Measurements from ENCODE around the gene KATNIP.

DNA sequence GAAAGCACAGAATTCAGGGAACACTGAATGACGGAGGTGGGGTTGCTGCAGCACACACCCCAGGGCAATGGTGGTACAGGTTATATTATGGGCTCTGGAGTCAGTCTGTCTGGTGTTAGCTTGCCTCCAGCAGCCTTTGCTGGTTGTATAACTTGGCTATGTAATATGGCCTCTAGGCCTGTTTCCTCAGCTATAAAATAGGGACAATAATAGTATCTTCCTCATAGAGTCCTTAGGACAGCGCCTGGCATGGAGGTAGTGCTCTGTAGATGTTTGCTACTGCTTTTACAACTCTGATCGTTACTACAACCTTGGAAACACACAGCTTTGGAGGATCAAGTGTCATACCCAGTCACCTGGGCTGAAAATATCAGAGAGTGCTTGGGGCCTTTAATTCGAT, 31.7 kb upstream of the KATNIP start:
- TF ChIP-seq CTCF (conservative IDR thresholded peaks at IDR 0.05 in 1 of 2, IDR thresholded peaks at IDR 0.05 in 1 of 2; ENCODE audit: low read depth in 1 of 2, low read length in 2 of 2) (no peak), EZH2 (IDR thresholded peaks at IDR 0.05; ENCODE audit: low read length, missing control alignments) (no peak)

Measured in fibroblast of lung (primary cell).